ENCODE measurements around the gene PLVAP. TPM values are rescaled to one million over a fixed set of nuclear protein-coding genes. Genes with fewer than 3 reads are reported as not detected.

PLVAP gene
- total and polyA plus RNA-seq, 9 of the 15 experiments (the other 6 are each of a cell fraction or from before 2014, with no cell fraction given), result 0.09 to 0.84 (median 0.51) TPM; not detected in 4

DNA sequence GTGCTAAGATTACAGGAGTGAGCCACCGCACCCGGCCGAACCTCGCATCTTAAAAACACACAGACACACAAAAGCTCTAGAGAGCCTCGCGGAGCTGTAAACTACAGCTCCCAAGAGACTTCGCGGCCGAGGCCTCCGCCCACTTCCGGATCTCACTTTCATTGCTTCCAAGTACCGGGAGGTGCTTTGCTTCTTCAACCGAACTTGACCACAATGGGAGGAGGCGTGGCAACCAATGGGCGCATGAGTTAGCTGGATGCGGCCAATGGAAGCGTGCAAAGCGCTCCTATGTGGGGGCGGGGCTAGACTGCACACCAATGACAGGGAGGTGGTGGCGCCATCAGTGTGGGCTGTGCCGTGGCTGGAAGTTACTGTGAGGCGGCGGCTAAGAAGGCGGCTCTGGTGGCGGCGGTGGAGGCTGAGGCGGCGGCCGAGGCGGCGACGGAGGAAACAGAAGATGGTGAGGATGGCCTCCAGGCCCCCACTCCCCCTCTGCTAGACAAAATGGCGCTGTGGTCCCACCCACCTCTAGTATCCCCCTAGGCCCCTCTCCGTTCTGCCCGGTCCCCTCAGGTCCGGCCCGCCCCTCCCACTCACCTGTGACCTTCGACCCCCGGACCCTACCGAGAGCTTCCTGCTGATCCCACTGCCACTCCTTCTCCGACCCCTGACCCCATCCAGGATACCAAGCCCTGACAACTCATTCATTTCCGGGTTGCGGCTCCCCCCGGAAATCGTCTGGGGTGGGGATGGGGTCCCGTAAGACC lies 67.8 kb downstream of the PLVAP start, which contains the start of gene DDA1 (continued):
- TF ChIP-seq, protein P1, sequence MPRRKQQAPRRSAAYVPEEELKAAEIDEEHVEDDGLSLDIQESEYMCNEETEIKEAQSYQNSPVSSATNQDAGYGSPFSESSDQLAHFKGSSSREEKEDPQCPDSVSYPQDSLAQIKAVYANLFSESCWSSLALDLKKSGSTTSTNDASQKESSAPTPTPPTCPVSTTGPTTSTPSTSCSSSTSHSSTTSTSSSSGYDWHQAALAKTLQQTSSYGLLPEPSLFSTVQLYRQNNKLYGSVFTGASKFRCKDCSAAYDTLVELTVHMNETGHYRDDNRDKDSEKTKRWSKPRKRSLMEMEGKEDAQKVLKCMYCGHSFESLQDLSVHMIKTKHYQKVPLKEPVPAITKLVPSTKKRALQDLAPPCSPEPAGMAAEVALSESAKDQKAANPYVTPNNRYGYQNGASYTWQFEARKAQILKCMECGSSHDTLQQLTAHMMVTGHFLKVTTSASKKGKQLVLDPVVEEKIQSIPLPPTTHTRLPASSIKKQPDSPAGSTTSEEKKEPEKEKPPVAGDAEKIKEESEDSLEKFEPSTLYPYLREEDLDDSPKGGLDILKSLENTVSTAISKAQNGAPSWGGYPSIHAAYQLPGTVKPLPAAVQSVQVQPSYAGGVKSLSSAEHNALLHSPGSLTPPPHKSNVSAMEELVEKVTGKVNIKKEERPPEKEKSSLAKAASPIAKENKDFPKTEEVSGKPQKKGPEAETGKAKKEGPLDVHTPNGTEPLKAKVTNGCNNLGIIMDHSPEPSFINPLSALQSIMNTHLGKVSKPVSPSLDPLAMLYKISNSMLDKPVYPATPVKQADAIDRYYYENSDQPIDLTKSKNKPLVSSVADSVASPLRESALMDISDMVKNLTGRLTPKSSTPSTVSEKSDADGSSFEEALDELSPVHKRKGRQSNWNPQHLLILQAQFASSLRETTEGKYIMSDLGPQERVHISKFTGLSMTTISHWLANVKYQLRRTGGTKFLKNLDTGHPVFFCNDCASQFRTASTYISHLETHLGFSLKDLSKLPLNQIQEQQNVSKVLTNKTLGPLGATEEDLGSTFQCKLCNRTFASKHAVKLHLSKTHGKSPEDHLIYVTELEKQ (CRISPR knock-in tag; IDR thresholded peaks at IDR 0.05), result no peak
- no peak; a peak in 1 of 4 replicates for TF ChIP-seq ARNT (IDR thresholded peaks at IDR 0.05)
- TF ChIP-seq ARID1B (IDR thresholded peaks at IDR 0.05), result no peak
- TF ChIP-seq ZC3H4 (CRISPR knock-in tag; IDR thresholded peaks at IDR 0.05; ENCODE audit: borderline replicate concordance), result no peak
- TF ChIP-seq, protein P2, sequence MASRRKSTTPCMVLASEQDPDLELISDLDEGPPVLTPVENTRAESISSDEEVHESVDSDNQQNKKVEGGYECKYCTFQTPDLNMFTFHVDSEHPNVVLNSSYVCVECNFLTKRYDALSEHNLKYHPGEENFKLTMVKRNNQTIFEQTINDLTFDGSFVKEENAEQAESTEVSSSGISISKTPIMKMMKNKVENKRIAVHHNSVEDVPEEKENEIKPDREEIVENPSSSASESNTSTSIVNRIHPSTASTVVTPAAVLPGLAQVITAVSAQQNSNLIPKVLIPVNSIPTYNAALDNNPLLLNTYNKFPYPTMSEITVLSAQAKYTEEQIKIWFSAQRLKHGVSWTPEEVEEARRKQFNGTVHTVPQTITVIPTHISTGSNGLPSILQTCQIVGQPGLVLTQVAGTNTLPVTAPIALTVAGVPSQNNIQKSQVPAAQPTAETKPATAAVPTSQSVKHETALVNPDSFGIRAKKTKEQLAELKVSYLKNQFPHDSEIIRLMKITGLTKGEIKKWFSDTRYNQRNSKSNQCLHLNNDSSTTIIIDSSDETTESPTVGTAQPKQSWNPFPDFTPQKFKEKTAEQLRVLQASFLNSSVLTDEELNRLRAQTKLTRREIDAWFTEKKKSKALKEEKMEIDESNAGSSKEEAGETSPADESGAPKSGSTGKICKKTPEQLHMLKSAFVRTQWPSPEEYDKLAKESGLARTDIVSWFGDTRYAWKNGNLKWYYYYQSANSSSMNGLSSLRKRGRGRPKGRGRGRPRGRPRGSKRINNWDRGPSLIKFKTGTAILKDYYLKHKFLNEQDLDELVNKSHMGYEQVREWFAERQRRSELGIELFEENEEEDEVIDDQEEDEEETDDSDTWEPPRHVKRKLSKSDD (conservative IDR thresholded peaks at IDR 0.05; ENCODE audit: low read length), result no peak
- TF ChIP-seq SIRT6 (IDR thresholded peaks at IDR 0.05; ENCODE audit: low read depth, low read length), result no peak
- no peak for TF ChIP-seq ZNF431 (CRISPR knock-in tag; IDR thresholded peaks at IDR 0.05)
- TF ChIP-seq, protein P3, sequence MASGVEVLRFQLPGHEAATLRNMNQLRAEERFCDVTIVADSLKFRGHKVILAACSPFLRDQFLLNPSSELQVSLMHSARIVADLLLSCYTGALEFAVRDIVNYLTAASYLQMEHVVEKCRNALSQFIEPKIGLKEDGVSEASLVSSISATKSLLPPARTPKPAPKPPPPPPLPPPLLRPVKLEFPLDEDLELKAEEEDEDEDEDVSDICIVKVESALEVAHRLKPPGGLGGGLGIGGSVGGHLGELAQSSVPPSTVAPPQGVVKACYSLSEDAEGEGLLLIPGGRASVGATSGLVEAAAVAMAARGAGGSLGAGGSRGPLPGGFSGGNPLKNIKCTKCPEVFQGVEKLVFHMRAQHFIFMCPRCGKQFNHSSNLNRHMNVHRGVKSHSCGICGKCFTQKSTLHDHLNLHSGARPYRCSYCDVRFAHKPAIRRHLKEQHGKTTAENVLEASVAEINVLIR (CRISPR knock-in tag; IDR thresholded peaks at IDR 0.05), result no peak; the same call in 1 of the 2 replicates
- TF ChIP-seq, protein P4, sequence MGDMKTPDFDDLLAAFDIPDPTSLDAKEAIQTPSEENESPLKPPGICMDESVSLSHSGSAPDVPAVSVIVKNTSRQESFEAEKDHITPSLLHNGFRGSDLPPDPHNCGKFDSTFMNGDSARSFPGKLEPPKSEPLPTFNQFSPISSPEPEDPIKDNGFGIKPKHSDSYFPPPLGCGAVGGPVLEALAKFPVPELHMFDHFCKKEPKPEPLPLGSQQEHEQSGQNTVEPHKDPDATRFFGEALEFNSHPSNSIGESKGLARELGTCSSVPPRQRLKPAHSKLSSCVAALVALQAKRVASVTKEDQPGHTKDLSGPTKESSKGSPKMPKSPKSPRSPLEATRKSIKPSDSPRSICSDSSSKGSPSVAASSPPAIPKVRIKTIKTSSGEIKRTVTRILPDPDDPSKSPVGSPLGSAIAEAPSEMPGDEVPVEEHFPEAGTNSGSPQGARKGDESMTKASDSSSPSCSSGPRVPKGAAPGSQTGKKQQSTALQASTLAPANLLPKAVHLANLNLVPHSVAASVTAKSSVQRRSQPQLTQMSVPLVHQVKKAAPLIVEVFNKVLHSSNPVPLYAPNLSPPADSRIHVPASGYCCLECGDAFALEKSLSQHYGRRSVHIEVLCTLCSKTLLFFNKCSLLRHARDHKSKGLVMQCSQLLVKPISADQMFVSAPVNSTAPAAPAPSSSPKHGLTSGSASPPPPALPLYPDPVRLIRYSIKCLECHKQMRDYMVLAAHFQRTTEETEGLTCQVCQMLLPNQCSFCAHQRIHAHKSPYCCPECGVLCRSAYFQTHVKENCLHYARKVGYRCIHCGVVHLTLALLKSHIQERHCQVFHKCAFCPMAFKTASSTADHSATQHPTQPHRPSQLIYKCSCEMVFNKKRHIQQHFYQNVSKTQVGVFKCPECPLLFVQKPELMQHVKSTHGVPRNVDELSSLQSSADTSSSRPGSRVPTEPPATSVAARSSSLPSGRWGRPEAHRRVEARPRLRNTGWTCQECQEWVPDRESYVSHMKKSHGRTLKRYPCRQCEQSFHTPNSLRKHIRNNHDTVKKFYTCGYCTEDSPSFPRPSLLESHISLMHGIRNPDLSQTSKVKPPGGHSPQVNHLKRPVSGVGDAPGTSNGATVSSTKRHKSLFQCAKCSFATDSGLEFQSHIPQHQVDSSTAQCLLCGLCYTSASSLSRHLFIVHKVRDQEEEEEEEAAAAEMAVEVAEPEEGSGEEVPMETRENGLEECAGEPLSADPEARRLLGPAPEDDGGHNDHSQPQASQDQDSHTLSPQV (IDR thresholded peaks at IDR 0.05), result no peak
- no peak for TF ChIP-seq NONO (IDR thresholded peaks at IDR 0.05; ENCODE audit: low read depth in 2 of 2, low read length in 1 of 2)
- TF ChIP-seq NFATC3 (IDR thresholded peaks at IDR 0.05), result no peak
- no peak for TF ChIP-seq MEIS2 (IDR thresholded peaks at IDR 0.05; ENCODE audit: partially characterized antibody)
- no peak; the same call in 1 of the 2 replicates for TF ChIP-seq DPF2 (IDR thresholded peaks at IDR 0.05)
- TF ChIP-seq SRSF1 (IDR thresholded peaks at IDR 0.05; ENCODE audit: low read depth, low read length), result no peak
- peak; percentile 22; the same call in 1 of the 2 replicates for TF ChIP-seq RB1 (IDR thresholded peaks at IDR 0.05; ENCODE audit: low read depth)
- TF ChIP-seq GATA2 (CRISPR knock-in tag; IDR thresholded peaks at IDR 0.05), result no peak

Measured in K562 (cell line).